Kidney glomerular epithelial cell (primary cell): Measurements from ENCODE around the gene PPP1R13L.

Experiments used
- DNase-seq: peaks from one replicate; lab custom pipeline; 2025; lab: John Stamatoyannopoulos, UW

Gene PPP1R13L

DNA sequence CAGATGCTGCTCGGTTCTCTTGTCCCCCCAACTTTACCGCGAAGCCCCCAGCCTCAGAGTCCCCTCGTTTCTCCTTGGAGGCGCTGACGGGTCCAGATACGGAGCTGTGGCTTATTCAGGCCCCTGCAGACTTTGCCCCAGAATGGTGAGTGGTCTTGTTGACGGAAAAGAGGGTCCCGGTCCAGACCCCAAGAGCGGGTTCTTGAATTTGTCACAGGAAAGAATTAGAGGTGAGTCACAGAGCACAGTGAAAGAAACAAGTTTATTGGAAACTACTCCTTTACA lies 2.2 kb upstream of the PPP1R13L start:
- DNase-seq: no peak

DNA sequence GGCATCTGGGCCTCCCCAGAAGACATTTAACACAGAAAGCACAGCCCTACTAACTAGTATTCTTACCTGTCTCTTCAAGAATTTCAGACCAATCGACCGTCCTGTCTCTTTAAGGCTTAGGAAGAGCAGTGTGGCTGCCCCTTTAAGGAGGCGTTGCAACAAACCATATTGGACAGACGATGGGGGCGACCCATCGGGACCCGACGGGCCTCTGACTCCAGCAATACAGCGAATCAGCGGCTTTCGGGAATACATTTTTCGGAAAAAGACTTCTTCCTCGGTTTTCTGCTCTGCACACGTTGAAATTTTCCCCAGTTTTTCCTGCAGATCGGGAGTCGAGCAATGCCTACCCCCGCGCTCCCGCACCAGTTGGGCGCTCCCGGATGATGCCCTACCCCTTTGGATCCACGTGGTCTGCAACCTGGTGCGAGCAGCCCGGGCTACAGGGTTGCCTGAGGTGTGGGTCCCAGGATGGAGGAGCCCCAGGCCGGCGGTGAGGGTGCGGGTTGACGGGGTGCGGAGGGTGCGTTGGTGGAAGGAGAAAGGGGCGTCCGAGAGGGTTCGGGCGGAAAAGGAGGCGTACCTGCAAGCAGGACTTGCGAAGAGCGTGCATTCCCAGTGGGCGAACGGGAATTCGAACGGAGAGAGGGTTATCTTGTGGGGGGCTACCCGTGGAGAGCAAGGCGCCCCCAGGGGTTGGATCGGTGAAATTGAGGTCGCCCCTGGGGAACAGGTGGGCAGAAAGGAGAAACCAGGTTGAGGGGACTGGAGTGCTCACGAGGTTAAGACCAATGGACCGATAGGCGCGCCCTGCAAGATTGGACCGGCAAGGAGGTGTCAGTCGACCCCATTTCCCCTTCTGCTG lies 1.6 kb upstream of the PPP1R13L start, which contains the start of gene POLR1G:
TSS of gene POLR1G (plus strand) at position 419 of the 865 bp plus-strand sequence. CDS start at position 472, 53 bp downstream.
- peak; percentile 93 for DNase-seq

DNA sequence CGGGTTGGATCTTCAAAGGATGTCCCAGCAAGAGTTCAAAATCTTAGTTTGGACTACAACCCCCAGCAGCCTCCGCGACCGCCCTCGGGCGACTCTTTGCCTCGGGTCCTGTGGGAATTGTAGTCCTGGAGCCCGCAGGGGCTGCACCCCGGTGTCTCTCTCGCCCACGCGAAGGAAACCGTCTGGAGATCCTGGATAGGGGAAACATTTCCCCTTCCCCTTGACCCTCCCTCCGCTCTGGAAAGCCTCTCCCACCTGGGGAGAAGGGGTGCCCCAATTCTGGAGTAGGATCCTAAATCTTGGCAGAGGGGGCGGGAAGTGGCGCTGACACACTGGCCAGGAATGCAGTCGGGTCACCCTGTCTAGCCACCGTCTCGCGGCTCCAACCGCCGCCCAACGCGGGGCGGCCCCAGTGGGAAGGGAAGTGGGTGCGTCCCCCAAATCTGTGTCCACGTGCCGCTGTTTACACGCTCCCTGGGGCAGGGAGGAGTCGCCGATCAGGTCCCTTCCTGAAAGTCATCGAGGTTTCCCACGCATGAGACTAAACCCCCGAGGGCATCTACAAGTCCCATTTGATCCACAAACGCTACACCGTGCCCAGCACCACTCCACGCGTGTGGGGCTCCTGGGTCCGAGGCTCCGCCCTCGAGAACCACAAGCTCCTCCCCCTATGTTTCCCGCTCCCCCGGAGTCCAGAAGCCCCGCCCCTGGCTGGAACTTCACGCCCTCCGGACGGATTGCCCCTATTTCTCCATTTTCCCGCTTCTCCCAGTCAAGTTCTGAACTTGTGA lies 761 bp upstream of the PPP1R13L start:
- DNase-seq: peak; percentile 93

DNA sequence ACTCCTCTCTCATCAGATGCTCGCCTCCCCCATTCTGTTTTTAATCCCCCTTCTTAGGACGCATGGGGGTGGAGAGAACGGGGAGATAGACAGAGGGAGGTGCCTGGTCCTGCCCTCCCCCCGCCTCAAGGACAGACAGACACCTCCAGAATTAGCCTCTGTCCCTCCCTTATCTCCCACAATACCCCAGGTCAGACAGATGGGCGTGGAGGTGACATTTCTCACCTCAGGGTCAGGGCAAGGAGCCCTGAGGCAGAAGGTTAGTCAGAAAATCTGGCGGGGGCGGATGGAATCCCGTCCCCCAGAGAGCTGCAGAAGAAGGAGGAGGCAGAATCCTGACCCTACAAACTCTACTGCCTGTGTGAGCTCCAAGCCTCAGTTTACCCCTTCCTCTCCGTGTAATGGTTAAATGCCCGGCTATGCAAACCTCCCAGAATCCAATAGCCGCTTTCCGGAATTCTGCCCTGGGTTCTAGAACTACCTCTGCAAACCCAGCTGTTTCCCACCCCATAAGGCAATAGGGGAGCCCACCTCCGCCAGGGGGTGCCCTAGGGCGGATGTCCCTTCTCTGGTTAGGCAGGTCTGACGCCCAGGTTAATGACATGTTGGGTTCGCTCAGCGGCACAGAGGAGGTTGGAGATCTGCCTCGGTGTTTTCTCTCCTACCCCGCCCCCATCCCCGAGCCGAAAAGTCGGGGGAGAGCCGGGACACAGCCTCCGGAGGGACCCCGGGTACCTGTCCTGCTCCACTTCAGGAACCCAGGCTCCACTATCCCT lies 900 bp downstream of the PPP1R13L start:
- peak; percentile 48 for DNase-seq

DNA sequence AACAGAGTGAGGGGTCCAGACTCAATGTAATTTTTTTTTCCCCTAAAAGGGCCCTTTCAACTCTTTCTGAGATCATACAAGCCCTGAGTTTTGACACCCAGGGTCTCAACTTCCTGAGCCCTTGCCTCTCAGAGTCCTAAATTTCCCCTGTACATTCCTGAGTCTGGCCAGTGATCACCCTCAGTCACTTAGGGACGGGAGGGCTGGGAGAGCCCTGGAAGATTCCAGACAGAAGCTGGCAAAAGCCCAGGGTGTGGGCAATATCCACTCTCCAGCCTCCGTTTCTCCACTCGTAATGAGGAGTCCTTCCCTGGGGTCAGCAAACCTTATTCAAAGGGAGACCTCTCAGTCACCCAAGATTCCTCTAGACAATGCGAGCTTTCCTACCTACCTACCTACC lies 1.6 kb downstream of the PPP1R13L start:
- DNase-seq: no peak

DNA sequence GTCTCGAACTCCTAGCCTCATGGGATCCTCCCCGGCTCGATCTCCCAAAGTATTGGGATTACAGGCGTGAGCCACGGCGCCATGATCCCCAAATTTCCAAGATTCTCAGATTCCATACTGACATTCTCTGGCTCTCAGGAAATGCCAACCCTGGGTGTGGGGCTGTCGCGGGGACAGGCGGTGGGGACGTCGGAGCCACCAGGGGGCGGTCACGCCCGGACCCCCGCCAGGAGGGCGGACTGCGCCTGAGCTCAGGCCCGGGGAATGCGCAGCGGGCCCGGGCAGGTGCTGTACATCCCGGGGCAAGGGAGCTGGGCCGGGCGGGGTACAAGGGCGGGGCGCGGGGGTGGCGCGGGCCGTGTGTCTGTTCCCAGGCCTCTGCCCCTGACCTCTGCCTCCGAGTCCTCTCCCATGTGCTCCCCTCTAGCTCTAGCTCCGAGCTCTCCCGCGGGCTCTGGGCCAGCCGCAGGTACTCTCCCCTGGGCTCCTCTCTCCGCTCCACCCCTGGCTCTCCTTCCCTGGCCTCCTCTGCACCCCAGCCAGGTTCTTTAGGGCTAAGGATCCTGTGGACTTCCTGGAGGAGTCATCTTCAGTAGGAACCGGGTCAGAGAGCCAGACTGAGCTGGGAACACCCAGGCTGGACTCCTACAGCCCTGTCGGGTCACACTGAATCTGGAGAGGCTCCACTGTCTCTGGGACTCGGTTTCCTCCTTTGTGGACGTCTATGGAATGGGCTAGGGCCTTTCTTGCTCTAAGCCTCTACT lies 2.4 kb downstream of the PPP1R13L start:
- no peak for DNase-seq

DNA sequence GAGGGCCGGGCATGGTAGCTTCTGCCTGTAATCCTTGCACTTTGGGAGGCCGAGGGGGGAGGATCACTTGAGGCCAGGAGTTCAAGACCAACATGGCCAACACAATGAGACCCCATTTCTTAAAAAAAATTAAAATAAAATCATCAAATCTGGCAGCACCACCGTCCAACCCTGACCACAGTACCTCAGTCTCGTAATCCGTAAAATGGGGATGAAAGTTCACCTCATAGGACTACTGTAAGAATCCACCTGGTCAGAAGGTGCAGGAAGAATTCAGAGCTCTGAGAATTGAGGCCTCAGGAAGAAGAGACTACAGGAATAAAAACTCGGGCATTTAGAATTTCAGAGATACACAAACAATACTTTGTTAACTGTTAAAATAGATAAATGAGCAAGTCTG lies 3.1 kb downstream of the PPP1R13L start:
- no peak for DNase-seq

DNA sequence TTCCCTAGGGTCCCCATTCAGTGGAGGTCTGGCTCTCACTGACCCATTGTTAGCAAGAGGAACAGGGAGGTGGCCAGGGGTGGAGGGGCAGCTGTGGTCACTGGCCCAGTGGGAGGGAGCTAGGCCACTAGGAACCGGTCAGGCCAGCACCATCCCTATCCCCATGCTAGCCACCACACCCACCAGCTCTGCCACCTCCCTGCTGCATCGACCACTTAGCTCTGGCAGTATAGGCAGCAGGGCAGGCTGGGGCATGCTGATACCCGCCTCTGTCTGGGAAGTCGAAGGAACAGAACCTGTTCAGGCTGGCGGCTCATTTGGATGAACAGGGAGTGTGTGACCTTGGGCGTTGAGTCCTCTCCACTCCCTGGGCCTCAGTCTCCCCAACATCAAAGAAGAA lies 4.7 kb downstream of the PPP1R13L start:
- no peak for DNase-seq

DNA sequence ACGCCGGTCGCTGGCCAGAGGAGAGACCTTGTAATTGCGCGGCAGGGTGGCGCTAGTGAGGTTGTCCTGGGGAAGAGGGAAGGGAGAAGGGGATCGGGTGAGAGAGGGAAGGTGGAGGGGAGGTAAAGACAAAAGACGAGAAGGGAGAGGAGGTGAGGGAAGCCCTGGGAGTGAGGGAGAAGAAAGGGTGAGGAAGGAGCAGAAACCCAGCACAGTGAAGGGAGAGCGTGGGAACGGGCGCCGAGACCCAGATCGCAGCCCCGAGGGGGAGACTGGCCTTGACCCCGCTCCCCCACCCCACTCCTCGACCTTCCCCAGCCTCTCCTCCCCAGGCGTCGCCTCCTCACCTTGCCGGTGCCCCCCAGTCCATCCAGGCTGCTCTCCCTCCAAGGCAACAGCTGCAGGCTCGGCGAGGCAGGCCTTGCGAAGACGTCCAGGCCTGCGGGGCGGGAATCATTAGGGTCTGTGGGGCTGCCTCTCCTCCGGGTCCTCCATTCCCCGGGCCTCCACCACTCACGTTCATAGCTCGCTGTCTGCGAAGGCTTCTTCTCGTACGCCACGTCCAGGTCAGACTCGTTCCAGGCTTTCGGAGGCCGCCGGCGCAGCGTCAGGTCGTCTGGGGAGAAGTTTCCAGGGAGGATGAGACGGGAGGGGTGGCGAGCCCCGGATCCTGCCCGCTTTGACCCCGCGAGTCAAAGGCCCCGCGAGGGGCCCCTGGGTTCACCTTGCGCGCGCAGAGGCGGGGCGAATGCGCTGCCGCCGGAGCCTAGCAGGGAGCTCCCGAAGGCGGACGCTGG lies 8.8 kb downstream of the PPP1R13L start:
- DNase-seq: no peak

DNA sequence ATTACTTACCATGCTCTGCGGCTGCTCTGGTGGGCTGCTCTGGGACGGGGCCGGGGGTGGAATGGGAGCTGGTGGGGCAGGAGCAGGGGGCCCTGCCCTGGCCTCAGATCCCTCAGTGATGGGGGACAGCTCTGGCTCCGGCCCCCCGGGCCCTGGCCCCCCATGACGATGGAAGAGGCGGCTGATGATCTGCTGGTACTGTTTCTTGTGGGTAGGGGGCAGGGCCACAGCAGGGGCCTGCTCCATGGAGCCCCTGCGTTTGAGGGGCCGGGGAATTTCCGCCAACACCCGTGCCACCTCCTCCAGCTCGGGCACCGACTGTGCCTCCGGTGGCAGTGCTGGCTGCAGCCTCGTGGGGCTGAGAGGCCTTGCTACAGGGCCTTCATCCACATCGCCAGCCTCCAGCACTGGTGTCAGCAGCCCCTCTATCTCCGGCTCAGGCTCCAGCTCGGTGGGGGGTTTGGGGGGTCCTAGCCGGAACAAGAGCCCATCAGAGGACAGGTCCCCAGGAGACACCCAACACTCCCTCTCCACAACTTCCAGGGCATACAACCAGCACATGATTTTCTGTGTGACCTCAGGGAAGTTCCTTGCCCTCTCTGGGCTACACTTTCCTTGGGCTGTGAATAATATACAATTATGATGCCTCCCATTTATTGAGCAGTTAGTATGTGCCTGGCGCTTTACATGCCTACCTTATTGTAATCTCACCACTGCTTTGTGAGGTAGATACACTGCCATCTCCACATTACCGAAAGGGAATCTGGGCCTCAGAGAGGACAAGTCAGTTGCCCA lies 12.8 kb downstream of the PPP1R13L start:
- no peak for DNase-seq

DNA sequence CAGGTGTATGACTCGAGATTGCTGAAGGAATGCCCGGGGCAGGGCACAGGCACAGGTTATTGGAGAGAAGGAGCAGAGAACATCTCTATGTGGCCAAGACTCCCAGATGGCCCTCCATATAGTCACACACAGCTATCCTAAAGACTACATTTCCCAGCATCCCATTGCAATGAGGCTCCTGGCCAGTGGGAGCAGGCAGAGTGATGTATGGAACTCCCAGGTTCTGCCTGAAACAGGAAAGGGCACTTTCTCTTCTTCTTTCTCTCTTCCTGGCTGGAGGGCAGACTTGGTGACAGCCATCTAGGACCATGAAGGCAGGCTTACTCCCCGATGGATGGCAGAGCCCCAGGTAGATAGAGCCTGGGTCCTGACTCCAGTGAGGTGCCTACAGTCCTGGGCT lies 13.5 kb downstream of the PPP1R13L start:
- no peak for DNase-seq

DNA sequence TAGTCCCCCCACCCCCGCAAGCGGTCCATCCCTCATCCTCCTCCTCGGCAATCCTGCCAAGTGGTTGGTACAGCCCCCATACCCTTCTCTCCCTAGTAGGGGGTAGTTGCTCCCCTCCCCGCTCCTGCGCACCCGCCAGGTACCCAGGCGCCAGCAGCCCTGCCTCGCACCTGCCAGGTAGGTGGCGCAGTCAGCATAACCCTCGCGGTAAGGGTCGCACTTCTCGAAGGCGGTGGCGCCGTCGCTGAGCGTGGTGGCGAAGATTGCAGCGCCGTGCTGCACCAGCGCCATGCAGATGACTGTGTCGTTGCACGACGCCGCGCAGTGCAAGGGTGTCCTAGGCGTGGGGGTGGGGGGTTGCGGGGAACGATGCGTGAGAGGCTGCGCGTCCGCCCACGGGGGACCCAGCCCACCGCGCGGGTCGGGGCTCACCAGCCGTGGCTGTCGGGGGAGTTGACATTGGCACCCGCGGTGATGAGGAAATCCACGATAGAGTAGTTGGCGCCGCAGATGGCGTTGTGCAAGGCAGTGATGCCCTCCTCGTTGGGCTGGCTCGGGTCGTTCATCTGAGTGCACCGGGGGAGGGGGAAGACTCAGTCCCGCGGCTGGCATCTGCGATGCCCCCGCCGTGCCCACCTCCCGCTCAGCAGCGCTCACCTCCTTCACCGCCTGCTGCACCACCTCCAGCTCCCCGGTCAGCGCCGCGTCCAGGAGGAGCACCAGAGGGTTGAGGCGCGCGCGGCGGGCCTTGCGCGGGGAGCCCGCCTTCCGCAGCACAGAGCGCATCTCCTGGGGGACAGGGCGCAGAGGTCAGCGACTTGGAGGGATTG lies 19.3 kb downstream of the PPP1R13L start:
- DNase-seq: no peak

DNA sequence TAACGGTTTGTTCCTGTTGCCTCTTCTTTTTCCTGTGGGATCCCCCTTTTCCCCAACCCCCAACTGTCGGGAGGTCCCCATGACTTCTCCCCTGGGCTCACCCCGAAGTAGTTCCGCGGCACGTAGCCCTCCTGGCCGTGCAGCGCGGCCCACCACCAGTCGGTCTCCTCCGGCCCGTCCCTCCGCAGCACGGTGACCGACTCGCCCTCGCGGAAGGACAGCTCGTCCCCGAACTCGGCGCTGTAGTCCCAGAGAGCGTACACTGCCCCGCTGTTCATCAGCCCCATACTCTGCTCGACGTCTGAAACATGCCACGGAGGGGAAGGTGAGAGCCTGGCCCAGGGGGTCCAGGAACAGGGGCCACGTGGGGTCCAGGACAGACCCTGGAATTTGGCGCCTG lies 22.4 kb downstream of the PPP1R13L start:
- no peak for DNase-seq

DNA sequence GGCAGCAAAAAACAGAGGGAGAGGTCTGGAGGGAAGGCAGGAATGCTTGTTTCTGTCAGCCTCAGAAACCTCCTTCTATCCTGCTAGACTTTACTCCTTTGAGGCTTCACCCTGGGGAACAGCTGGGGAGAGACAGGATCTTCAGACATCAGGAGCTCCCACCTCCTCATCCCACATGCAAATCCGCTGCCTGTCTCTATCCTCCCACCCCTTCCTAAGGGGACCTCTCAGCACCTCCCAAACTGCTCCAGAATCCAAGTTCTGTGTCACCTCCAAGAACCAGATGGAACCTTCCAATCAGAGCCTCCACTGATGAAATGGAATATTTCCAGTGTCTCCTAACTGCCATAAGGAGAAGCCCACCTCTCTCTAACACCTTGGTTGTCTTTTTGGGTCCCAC lies 24.8 kb downstream of the PPP1R13L start:
- no peak for DNase-seq

DNA sequence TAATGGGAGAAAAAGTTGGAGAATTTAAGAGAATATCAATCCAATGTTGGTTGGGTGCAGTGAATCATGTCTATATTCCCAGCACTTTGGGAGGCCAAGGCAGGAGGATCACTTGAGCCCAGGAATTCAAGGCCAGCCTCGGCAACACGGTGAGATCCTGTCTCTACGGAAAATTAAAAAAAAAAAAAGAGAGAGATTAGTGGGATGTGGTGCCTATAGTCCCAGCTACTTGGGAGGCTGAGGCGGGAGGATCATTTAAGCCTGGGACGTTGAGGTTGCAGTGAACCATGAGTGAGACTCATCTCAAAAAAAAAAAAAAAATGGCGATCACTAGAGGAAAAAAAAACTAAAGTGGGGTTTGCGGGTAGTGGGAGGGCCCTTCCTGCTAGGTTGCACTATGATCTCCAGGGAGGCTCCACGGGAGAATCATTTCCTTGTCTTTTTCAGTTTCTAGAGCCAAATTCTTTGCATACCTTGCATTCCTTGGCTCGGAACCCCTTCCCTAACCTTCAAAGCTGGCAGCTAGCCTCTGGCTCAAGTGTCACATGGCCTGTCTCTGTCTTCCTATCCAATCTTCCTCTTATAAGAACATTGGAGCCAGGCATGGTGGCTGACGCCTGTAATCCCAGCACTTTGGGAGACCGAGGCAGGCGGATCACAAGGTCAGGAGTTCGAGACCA lies 28.7 kb downstream of the PPP1R13L start:
- DNase-seq: peak; percentile 93

DNA sequence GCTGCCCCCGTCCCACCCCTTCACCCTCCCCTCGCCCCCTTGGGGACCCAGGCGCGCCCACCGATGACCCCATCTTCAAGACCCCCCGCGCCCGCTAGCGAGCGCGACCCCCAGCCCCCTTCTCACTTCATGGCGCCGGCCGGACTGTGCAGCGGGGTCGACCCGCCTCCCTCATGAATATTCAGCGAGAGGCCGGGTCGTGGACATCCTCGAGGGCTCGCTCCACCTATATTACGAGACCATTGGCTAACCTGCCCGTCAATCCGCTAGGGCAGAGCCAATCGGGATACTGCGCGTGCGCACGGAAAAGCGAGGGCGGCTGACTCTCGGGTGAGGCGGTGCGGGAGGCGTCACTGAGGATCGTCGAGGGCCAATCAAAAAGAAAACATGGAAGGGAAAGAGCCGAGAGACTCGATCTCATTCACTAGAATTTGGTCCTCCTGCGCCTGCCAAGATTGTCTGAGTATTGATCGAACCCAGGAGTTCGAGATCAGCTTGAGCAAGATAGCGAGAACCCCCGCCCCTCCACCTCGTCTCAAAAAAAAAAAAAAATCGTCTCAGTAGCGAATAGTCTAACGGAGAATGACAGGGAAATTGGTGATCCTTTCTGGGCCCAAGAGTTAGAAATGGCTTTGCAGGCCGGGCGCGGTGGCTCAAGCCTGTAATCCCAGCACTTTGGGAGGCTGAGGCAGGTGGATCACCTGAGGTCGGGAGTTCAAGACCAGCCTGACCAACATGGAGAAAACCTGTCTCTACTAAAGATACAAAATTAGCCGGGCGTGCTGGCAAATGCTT lies 34.3 kb downstream of the PPP1R13L start, which contains the start of gene ERCC2:
TSS of gene ERCC2 (minus strand) at position 164 of the 795 bp plus-strand sequence. CDS start at position 131, 33 bp downstream.
- peak; percentile 94 for DNase-seq

DNA sequence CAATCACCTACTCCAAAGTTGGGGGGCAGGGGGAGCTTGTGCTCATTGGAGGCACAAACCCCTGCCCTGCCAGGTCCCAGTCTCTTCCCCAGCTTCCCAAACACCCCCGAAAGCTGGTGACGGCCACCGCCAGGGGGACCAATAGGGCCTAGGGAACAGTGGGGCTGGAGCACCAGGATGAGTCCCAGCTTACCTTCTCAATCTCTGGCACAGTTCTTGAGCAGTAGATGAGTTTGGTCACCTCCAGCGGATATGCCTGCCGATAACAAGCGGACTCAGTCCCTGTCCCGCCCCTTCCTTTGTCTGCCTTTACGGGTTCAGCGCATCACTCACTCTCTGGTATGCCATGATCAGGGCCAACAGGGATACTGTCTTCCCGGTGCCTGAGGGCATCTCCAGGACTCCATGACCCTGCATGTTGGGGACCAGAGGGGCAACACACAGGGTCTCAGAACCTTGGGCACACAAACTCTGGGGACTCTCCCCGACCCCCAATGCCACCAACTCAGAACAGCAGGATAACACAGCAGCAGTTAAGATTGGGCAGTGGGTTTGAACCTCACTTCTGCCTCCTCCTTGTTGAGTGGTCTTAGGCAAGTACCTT lies 36.0 kb downstream of the PPP1R13L start:
- no peak for DNase-seq
